Measurements from ENCODE around the gene POLR3B. TPM values are rescaled to one million over a fixed set of nuclear protein-coding genes. Genes with fewer than 3 reads are reported as not detected.

Gene POLR3B
- total RNA-seq, 4 donors from 2014 or later = 10.7 to 16.2 (median 12.0) TPM

DNA sequence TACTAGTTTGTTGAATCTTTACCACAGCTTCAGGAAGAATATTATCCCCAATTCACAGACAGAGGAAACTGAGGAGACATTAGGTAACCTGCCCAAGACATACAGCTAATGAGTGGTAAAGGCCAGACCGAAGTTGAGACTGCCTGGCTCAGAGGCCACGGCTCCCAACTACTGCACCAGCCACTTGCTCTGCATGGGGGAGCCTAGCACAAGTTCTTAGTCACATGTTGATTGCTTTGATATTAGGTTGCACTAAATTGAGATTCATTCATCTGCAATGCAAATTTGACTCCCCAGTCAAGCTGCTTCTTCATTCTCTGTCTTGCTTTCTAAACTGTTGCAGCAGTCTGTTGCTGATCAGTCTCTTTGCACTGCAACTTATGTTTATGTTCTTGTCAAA lies 25.9 kb upstream of the POLR3B start:
- Histone ChIP-seq H3K27me3 (no peaks in the 10 kb centered on the region), H3K9me3 (no peaks in the 10 kb centered on the region), H3K36me3 (peaks cover 0 to 96% (median 3%) of the 10 kb centered on the region in 3 donors), H3K4me1 (peaks cover 5 to 18% (median 7%) of the 10 kb centered on the region in 3 donors), H3K4me3 (no peak overlapping the region), H3K27ac (no peak overlapping the region)
- WGBS, 2 donors = 81 to 100% methylated on average over 2 of the region's 2 CpGs
- intact Hi-C loops (cut with DNase I) = no loop called here
- TF ChIP-seq, protein P1, sequence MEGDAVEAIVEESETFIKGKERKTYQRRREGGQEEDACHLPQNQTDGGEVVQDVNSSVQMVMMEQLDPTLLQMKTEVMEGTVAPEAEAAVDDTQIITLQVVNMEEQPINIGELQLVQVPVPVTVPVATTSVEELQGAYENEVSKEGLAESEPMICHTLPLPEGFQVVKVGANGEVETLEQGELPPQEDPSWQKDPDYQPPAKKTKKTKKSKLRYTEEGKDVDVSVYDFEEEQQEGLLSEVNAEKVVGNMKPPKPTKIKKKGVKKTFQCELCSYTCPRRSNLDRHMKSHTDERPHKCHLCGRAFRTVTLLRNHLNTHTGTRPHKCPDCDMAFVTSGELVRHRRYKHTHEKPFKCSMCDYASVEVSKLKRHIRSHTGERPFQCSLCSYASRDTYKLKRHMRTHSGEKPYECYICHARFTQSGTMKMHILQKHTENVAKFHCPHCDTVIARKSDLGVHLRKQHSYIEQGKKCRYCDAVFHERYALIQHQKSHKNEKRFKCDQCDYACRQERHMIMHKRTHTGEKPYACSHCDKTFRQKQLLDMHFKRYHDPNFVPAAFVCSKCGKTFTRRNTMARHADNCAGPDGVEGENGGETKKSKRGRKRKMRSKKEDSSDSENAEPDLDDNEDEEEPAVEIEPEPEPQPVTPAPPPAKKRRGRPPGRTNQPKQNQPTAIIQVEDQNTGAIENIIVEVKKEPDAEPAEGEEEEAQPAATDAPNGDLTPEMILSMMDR (IDR thresholded peaks at IDR 0.05) = no peak
- no peak for TF ChIP-seq POLR2A (IDR thresholded peaks at IDR 0.05)
- no peak for DNase-seq

DNA sequence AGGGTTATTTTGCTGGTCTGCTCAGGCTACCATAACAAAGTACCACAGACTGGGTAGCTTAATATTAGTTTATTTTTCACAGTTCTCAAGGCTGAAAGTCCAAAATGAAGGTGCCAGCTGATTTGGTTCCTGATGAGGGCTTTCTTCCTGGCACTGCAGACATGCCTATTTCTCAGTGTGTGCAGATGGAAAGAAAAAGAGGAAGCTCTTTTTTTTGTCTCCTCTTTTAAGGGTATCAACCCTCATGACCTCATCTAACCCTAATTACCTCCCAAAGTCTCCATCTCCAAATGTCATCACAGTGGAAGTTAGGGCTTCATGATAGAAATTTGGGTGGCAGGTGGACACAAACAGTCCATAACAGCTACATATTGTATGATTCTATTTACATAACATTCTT lies 25.0 kb upstream of the POLR3B start:
- Histone ChIP-seq H3K36me3 (peaks cover 0 to 96% (median 3%) of the 10 kb centered on the region in 3 donors), H3K27ac (no peak overlapping the region), H3K4me1 (peaks cover 5 to 22% (median 7%) of the 10 kb centered on the region in 3 donors), H3K27me3 (no peaks in the 10 kb centered on the region), H3K4me3 (no peak overlapping the region), H3K9me3 (no peaks in the 10 kb centered on the region)
- no peak for DNase-seq
- no peak for TF ChIP-seq POLR2A (IDR thresholded peaks at IDR 0.05)
- TF ChIP-seq, protein P1 (IDR thresholded peaks at IDR 0.05) = no peak
- intact Hi-C loops (cut with DNase I) = no loop called here

DNA sequence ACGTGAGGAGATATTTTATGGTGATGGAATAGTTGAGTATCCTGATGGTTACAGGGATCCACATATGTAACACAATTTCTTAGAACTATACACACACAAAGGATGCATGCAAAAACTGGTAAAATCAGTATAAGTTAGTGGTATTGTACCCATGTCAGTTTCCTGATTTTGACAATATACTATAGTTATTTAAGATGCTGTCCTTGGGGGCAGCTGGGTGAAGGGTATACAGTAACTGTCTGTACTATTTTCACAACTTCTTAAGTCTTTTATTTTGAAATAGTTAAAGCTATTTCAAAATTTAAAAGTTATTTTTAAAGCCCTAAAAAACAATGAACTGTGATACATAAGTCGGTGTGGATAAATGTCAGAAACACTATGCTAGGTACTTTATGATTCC lies 24.5 kb upstream of the POLR3B start:
- Histone ChIP-seq H3K4me1 (peaks cover 5 to 22% (median 7%) of the 10 kb centered on the region in 3 donors), H3K9me3 (no peaks in the 10 kb centered on the region), H3K27me3 (no peaks in the 10 kb centered on the region), H3K27ac (no peak overlapping the region), H3K4me3 (no peak overlapping the region), H3K36me3 (peaks cover 0 to 93% (median 3%) of the 10 kb centered on the region in 3 donors)
- WGBS, 2 donors = 48 to 94% methylated on average over 2 of the region's 2 CpGs
- intact Hi-C loops (cut with DNase I) = no loop called here
- TF ChIP-seq POLR2A (IDR thresholded peaks at IDR 0.05) = no peak
- TF ChIP-seq, protein P1 (IDR thresholded peaks at IDR 0.05) = no peak
- DNase-seq = no peak

DNA sequence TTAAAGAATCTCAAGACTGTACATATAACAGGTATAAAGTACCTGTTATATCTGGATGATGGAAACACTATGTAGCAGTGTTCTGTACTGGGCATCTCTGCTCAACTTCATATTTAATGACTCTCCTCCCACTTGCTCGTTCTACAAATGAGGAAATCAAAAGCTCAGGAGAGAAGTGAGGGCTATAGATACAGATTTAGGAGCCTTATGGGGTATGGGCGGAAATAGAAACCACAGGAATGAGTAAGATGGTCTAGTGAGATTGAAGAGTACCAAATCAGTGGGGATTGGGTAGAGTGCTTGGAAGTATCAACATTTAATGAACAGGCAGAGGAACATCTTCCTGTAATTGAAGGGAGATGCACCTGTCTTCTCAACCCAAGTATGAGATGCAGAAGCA lies 23.8 kb upstream of the POLR3B start:
- intact Hi-C loops (cut with DNase I) = no loop called here

DNA sequence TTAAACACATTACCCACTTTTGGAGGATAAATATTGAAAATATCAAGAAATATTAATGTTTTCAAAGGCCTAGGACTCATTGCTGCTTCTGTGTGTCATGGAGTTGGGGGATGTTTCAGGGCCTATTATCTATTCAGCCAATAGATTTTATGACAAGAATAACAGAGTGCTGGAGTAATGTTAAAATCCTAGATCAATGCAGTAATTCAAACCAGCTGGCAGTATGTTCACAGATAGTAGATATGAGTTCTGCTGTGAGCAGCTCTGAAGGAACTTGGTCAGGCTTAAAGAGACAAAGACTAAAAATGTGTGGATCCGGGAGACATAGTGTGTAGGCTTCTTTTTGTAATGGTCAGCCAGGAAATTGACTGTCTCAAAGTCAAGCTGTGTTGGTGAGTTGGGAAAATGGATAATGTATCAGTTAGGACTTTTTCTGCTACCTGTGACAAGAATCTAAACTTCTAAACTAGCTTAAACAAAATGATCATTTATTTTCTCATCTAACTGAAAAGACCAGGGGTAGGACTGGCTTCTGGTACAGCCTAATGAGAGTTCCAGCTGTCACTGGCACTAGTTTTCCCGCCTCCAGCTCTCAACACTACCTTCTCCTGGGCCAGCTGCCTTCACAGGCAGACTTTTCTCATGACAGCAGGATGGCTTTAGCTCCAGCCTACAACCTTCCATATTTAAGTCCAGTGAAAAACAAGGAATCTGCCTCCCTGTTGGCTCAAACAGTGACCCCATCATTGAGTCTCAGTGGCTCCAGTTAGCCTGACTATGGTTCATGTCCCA lies 16.3 kb upstream of the POLR3B start:
- peaks cover 9 to 41% (median 12%) of the 10 kb centered on the region in 3 donors for H3K4me1 ChIP-seq
- H3K27ac ChIP-seq = peak overlapping the region in 2 of 4 donors; percentile 78 to 85
- H3K9me3 ChIP-seq = no peaks in the 10 kb centered on the region
- intact Hi-C loops (cut with DNase I) = loop anchor here (10.0 kb wide), 1 partner anchor 116 kb away; no protein-coding TSS in a partner anchor
- peaks cover 0 to 69% (median 0%) of the 10 kb centered on the region in 3 donors for H3K36me3 ChIP-seq
- 90 to 100% methylated on average over 2 of the region's 2 CpGs for WGBS, 2 donors
- no peak for DNase-seq
- no peak overlapping the region for H3K4me3 ChIP-seq
- no peak for TF ChIP-seq POLR2A (IDR thresholded peaks at IDR 0.05)
- TF ChIP-seq, protein P1 (IDR thresholded peaks at IDR 0.05) = no peak
- H3K27me3 ChIP-seq = no peaks in the 10 kb centered on the region

More for the DNA sequence above, 23.8 kb upstream of the POLR3B start:
- no peaks in the 10 kb centered on the region for H3K27me3 ChIP-seq
- H3K36me3 ChIP-seq = peaks cover 0 to 91% (median 3%) of the 10 kb centered on the region in 3 donors
- H3K4me3 ChIP-seq = no peak overlapping the region
- peaks cover 5 to 22% (median 7%) of the 10 kb centered on the region in 3 donors for H3K4me1 ChIP-seq
- H3K27ac ChIP-seq = no peak overlapping the region
- no peaks in the 10 kb centered on the region for H3K9me3 ChIP-seq
- WGBS, 2 donors = 67 to 72% methylated on average over 2 of the region's 2 CpGs
- no peak for DNase-seq
- no peak for TF ChIP-seq POLR2A (IDR thresholded peaks at IDR 0.05)
- TF ChIP-seq, protein P1 (IDR thresholded peaks at IDR 0.05) = no peak

Data from esophagus squamous epithelium (tissue), 5 donors.